GM11168 (cell line): ENCODE data around the gene HSD11B1.

Experiments used
- in situ Hi-C: fragments of 300-500 bp; cut with MboI; formaldehyde crosslinking; loops from one replicate; pipeline ENCODE4 v1.12.0; 2022; ENCODE audit warnings: low sequenced_read_pairs; ENCODE audit not compliant: unreplicated experiment

The HSD11B1 gene

DNA sequence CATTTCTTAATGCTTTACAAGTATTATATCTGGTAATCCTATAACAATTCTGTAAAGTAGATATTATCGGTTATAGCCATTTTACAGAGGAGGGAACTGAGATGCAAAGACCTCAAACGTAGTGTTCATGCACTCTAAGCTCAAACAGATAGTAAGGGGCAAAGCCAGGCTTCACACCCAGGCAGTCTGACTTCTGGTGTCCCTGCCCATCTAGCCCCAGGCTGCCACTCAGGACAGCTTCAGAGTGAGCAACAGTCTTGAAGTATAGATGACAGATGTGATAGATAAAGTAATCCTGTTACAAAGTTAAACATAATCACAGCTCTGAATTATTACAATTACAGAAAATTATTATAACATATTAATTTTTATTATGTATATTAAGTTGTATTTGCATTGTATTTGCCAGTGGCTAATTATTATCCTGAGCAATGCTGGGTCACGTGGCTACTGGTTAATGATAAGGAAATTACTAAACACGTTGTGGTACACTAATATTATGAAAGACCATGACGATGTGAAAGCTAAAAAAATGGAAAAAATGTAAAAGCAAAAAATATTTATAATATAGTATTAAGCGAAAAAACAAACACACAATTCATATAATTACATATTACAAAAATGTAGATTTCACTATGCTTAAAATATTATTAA is 45.2 kb downstream of the HSD11B1 start:
- in situ Hi-C loops = no loop called here

DNA sequence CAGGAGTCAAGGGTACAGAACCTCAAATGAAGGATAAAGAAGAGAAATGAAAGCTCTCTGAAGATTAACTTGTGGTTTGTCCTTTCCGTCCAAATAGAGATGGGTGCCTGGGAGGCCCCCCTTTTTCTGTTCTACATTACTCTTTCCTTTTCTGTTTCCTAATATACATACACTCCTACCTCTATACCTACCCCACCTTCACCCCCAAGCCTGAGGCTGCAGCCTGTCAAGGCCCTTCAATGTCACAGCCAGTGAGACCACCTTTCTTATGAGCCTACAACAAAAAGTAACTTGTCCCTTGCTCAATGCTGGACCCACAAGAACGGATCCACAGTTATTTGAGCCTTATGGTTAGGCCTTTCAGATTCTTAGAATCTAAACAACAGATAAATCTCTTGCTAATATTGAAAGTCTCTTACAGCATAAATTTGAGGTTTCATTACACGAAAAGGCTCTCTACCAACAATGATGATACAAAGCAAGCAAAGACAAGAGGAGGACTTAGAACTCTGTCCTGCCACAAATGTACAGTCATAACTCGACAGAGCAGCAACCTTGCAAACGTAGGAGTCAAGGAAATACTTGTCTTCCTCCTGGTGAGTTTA is 47.1 kb downstream of the HSD11B1 start:
- in situ Hi-C loops = no loop called here

DNA sequence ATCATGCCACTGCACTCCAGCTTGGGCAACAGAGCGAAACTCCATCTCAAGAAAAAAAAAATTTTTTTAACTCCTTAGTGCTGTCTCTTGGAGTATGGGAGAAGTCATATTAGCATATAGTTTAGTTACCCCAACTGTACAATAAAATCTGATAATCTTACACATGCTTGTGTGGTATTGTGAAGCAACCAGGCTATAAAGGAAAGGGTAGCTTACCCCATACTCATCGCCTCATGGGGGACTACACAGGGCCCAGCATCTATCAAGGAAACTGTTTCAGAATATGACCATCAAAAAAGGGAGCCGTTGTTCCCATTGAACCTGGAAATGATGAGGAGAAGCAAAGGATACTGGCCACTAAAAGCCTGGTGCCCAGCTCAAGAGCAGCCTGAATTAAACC is 48.2 kb downstream of the HSD11B1 start:
- in situ Hi-C loops = no loop called here

DNA sequence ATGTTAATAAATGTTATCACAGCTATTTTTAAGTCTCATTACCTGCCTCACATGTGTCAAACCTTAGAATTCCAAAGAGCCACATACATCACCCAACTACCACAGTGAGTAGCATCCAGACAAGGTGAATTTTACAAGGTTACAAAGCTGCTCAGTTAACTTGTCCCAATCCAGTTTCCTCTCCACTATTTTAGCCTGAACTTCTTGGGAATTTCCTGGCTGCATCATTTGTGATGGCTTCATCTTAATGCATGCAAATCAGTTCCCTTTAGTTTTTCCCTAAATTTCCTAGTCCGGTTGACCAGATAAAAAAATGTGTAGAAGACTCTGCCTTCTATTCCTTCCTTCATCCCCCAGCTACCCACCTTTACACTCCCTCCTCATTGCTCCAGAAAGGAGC is 50.6 kb downstream of the HSD11B1 start:
- in situ Hi-C loops = no loop called here

DNA sequence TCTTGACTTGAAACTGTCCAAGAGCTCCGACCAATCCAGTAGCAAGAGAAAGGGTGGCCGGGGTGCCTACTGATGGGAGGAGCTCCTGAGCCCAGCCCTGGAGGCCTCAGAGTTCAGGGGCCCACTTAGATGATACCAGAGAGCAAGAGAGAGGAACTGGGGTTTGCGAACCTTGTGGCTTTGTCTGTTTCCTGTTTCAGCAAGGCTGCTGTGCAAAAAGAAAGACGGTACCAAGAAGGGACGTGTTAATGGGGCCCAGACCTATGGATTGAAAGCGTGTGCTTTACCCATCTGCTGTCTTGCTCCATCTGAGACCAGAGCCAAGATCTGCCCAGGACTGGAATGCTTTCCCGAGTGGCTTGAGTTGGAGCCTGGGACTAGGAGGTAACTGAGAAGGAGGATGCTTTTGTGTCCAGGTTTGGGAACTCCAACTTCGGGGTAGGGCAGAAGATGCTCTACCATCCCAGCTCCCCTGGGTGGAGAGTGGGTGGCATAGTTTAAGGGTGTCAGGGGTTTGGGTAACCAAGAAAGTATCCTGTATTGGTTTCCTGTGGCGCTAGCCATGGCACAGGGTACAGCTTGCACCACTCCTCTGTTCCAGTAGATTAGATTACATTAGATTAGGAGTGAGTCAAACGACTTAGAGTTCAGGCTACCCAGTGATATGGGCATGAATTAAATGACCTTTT is 51.4 kb downstream of the HSD11B1 start, which contains the start of gene TRAF3IP3:
TRAF3IP3 (plus strand) TSS at position 128 of the 689 bp plus-strand sequence. CDS start 3,987 bp downstream, outside the sequence.
- in situ Hi-C loops = no loop called here

DNA sequence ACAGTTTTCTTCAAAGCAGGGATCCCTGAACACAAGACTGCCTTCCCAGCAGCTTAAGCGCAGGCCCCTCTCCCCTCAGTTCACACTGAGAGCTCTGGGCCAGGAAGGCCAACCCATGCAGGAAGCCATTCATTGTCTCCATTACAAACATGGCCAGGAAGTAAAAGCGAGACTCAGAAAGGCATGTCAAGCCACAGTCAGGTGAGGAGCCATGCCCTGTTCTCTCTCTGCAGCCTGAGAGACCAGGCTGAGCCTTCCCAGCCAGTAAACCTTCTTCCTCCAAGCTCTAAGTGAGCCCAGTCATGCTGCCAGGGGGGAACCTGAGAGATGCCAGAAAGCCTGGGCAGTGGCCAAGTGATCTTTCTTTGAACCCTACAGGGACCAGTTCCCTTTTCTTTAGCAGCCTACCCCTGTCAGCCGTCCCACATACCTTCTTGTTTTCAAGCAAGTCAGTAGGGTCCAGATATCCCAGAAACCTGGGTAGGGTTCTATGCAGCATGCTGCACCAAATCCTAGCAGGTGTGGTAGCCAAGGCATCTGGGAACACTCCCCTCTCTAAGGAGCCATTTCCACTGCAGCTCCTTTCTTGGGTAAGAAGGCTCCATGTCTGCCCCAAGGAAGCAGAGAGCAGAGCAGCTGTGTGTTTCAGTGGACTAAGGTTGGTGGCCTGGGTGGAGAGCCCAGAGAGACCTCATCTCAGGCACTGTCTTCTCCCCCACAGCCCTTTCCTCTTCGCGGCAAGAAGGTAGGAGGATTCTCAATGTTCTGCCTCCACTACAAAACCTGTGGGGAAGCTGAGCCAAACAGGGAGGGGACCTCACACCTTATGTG is 52.2 kb downstream of the HSD11B1 start:
- in situ Hi-C loops = no loop called here

DNA sequence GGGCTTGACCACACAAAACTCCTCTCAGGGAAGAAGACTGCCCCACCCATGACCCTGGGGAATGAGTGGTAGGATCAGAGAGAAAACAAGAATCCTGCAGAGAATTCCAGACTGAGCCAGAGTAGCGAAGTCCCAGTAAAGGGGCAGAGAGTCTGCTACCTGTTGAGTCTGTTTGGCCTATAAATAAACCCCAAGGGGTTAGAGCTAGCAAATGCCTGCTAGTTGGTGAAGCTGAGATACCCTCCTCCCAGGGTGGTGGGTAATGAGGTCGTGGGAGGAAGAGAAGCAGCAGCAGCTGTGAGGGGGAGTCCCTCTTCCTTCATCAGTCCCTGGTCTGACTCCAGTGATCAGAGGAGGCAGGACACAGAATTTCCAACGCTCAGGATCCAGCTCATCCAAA is 53.8 kb downstream of the HSD11B1 start:
- in situ Hi-C loops = no loop called here

DNA sequence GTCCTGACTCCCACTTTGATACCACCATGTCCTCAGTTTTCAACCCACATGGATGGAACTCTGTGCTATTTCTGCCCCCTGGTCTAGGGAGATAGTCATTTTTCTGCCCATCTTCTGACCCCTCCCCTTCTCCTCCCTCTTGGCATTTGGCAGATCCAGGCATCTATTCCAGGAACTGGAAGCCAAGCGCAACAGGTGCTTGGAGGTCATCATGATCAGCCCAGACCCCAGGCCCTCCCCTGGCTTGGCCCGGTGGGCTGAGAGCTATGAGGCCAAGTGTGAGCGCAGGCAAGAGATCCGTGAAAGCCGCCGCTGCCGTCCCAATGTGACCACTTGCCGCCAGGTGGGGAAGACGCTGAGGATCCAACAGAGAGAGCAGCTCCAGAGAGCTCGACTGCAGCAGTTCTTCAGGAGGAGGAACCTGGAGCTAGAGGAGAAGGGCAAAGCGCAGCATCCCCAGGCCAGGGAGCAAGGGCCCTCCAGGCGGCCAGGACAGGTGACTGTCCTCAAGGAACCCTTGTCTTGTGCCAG is 55.2 kb downstream of the HSD11B1 start:
- in situ Hi-C loops = no loop called here

DNA sequence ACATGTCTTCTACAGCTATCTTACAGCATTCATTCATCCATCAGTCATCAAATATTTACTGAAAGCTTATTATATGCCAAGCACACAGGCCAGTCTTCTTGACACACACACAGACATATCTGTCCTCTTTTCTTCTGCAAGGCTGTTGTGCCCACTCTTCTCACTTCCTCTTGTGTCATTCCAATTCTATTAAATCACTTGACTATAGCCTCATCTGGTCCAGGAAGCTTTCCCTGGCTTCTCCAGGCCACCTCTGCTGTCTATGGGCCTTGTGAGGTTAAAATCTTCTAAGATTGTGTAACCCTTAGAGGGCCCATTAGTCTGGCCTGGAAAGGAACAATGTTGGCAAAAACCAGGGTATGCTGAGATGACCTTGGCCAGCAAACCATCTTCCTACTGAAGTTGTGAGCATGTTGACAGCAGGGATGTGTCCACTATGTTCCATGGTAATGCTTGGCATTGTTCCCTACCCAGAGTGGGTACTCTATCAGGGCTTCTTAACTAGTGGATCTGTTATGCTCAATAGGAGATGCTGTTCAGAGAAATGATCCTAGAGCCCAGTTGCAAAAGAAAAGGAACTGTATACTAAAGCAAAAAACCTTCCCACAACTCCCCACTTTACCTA is 56.5 kb downstream of the HSD11B1 start:
- in situ Hi-C loops = no loop called here

DNA sequence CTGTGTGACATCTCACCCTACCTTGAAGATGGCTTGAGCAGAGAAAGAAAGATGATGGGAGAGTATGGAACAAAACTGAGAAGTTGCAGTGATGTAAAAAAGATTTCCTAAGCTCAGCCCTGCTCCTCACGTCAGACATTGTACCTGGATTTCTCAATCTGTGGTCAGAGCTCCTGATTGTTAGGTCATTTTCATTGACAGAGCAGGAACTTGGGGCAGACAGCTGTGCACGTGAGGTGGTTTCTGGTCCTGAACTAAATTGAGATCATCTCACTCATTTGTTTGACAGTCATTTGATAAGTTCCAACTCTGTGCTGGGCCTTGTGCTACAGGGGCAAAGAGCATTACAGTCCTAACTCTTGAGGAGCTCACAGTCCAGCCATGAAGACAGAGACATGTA is 61.4 kb downstream of the HSD11B1 start:
- in situ Hi-C loops = no loop called here

DNA sequence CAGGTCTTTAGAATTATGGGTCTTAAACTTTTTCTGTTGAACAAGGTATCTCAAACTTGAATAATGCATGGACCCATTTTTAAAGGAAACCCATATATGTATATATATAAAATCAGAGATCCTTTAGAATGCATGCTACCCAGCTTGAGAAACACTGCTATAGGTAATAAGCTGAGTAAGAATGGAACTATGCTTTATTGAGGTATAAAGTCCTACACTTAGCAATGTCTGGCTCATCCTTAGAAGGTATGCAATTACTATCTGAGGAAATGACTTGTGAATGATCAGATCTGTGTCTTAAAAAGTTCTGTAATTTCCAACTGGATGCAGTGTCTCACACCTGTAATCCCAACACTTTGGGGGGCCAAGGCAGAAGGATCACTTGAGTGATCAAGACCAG is 62.5 kb downstream of the HSD11B1 start:
- in situ Hi-C loops = no loop called here

DNA sequence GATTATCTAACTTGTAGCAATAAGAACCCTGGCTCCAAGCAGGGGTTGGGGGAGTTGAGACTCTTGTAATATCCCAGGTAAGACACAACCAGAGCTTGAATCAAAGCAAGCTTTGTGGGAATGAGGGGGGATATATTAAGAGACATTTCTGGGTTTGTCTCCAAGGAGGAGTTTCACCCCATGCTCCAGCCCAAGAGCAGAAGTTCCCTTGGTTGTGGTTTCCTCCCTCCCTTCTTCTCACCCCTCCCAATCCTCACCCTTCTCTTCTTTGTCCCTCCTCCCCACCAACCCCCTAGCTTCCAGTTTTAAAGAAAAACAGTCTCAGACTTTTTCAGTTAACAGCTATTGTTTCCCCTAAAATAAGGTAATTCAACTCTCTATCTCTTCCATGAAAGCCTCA is 63.1 kb downstream of the HSD11B1 start:
- in situ Hi-C loops = no loop called here

DNA sequence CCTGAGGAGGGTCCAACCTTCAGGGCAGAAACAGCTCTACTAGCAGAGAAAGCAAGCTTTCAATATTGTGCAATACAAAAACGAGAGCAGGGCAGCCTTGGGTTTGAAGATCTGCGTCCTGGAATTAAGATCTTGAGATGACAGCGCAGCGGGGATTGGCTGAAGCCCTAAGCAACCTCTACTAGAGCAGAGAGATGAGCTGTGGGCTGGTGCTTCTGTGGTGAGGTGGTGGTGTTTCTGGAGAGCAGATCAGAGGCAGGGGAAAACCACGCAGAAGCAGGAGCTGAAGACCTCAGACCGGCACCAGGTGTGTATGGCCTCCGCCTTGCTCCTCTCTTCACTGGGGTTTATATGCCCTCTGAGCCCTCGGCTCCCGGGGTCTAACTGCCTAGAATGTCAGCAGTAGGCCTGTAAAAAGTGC is 63.7 kb downstream of the HSD11B1 start:
- in situ Hi-C loops = no loop called here

DNA sequence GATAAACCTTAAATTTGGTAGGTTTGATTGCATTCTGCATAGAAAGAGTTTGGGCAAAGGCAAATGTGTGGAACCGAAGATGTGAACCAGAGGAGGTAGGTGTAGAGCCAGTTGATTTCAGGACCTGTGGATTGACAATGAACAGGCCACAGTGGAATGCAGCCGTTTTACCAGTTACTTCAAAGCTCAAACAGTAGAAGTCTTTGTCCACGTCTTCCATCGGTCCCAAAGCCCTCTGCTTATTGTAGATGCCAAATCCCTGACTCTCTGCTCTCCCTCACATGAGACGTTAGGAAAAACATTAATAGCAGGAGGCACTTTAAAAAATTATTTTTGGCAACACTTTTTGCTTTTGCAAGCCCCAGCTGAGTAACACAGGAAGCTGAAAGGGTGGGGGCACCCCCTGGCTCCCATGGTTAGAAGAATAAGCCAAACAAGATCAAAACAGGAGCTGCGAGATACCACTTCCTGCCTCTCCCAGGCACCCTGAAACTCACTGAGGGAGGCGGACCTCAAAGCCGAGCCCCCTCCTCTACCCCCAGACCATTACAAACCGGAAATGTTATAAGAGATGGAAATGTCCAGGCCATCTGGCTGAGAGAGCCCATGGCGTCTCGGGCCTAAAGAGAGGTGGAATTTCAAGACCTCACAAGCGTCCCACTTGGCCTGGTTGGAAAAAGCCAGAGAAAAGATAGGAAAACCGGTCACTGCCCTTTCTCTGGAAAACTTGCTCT is 64.7 kb downstream of the HSD11B1 start:
- in situ Hi-C loops = no loop called here

DNA sequence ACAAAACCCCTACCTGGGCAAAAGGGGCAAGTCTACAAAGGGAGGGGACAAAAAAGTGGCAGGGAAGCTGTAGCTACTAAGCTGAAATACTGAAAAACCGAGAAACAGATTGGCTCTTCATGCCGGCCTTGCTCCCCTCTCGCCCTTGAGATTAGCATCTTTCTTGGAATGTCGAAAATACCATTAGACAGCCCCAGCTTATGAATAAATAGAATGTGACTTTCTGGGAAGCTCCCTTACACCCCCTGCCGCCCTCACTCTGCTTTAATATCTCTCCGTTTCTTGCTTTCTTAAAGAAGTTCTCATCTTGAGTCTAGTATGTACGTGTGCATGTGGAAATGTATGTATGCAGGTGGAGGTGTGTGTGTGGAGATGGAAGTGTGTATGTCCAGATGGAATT is 65.3 kb downstream of the HSD11B1 start:
- in situ Hi-C loops = no loop called here

DNA sequence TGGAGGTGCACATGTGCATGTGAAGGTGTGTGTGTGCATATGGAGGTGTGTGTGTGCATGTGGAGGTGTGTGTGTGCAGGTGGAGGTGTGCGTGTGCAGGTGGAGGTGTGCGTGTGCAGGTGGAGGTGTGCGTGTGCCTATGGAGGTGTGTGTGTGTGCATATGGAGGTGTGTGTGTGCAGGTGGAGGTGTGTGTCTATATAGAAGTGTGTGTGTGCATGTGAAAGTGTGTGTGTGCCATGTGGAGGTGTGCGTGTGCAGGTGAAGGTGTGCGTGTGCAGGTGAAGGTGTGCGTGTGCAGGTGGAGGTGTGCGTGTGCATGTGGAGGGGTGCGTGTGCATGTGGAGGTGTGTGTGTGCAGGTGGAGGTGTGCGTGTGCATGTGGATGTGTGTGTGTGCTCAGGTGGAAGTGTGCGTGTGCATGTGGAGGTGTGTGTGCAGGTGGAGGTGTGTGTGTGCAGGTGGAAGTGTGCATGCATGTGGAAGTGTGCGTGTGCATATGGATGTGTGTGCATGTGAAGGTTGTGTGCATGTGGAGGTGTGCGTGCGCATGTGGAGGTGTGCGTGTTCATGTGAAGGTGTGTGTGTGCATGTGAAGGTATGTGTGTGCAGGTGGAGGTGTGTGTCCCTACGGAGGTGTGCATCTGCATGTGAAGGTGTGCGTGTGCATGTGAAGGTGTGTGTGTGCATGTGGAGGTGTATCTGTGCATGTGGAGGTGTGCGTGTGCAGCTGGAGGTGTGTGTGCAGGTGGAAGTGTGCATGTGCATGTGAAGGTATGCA is 66.2 kb downstream of the HSD11B1 start:
- in situ Hi-C loops = no loop called here

DNA sequence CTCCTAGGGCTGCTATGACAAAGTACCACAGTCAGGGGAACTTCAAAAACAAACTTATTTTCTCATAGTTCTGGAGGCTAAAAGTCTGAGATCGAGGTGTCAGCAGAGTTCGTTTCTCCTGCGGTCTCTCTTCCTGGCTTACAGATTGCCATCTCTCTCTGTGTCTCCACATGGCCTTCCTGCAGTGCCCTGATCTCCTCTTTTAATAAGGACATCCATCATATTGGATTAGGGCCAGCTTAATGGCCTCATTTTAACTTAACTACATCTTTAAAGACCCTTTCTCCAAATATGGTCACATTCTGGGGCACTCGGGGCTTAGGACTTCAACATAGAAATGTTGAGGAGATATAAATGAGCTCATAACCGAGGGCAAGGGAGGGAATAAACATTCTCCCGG is 67.5 kb downstream of the HSD11B1 start:
- in situ Hi-C loops = no loop called here

DNA sequence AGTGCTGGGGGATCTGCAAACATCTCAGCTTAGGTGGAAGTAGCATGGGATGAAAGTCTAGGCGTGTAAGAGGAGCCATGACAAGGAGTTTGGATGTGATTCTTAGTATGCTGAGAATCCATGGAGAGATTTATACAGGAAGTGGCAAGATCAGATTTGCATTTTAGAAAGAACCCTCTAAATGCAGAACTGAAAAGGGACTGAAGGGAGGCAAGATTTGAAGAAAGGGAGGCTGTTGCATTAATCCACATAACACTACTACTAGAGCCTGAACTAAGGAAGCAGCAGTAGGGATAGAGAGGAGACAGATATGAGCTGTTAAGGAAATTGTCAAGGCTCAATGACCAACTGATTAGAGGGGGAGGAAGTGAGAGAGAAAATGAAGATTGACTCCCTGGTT is 69.9 kb downstream of the HSD11B1 start:
- in situ Hi-C loops = no loop called here

DNA sequence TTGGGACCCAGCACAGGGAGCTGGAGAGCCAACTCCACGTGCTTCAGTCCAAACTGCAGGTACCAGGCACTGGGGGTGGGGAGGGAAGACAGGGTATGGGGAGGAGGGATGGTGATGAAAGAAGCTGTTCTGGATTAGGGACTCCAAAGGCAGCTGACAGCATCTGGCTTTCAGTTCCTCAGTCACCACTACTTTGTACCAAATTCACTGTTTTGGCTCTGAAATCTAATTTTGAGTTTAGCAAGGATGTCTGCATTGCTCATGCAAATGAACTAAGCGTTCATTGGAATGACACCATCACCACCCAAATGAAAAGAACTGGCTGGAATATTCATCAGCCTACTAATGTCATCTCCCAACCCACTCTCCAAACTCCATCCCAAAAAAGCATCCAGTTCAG is 71.0 kb downstream of the HSD11B1 start:
- in situ Hi-C loops = no loop called here
